HCT116 (cell line): ENCODE measurements around the gene PDE2A. TPM values are rescaled to one million over a fixed set of nuclear protein-coding genes. Genes with fewer than 3 reads are reported as not detected.

Source experiments
- ATAC-seq: fragments of 200-7000 bp; cut with Tn5 transposase; 2 replicates; pipeline ENCODE4 v1.9.1; 2020; ENCODE audit warnings: mild to moderate bottlenecking, moderate library complexity
- BruUV-seq: library from RNA; stranded (reverse); fragments of 400-500 nt; replicated peaks from 2 replicates; lab custom pipeline; 2021; lab: Mats Ljungman, UMichigan
- CTCF ChIA-PET: fragments of 300-600 bp; sonication (Branson Sonifier 250); formaldehyde crosslinking; loops from one replicate; lab custom pipeline; 2021; ENCODE audit warnings: antibody characterized with exemption; lab: Charles Lee
- POLR2A ChIA-PET: fragments of 300-600, 350-600 bp; sonication (Branson Sonifier 250); formaldehyde crosslinking; loops from one replicate; lab custom pipeline; 2021; ENCODE audit warnings: antibody characterized with exemption; lab: Charles Lee
- RAD21 ChIA-PET, 2 experiments: fragments of 300-600 bp; sonication (Branson Sonifier 250); formaldehyde crosslinking; loops; one replicate each; lab custom pipeline; 2023; ENCODE audit warnings: low total read pairs in 2 of 2; ENCODE audit not compliant: uncharacterized antibody in 2 of 2, unreplicated experiment in 2 of 2, low non-redundant PET in 1 of 2; lab: Charles Lee
- DNase-seq: peaks from one replicate; pipeline ENCODE4 v3.0.0-alpha.2; 2010; ENCODE audit warnings: low read depth, low spot score
- H2AFZ ChIP-seq: fragments of 200-600 bp; shearing (Covaris generic), sonication (generic); 2 replicates; pipeline ENCODE4 v1.6.1; 2017; ENCODE audit warnings: low read depth, mixed run types, mixed read lengths, antibody characterized with exemption, low read length; ENCODE audit not compliant: poor library complexity, severe bottlenecking
- H3K27ac ChIP-seq: 2 replicates; pipeline ENCODE4 v1.5.1; 2012; ENCODE audit warnings: low read depth, low read length
- H3K27me3 ChIP-seq: fragments of 200-600 bp; sonication (generic); 2 replicates; pipeline ENCODE4 v1.6.1; 2016; ENCODE audit warnings: mixed run types, low read length, mixed read lengths; ENCODE audit not compliant: insufficient read depth
- H3K36me3 ChIP-seq, 2 experiments: fragments of 200-500 bp in 1 of 2; fragments of 200-600 bp in 1 of 2; sonication (Bioruptor generic) in 1 of 2; sonication (generic) in 1 of 2; 2 replicates each; pipeline versions ENCODE4 v1.5.1 to v1.6.1; 2014 to 2016; ENCODE audit warnings: low read length in 2 of 2, inconsistent platforms in 1 of 2, mixed read lengths in 1 of 2, mixed run types in 1 of 2; ENCODE audit not compliant: insufficient read depth in 2 of 2, control insufficient read depth in 1 of 2
- H3K4me1 ChIP-seq, 2 experiments: fragments of 200-600 bp in 1 of 2; sonication (generic) in 1 of 2; 2 replicates each; pipeline versions ENCODE4 v1.5.1 to v1.6.1; 2012 to 2017; ENCODE audit warnings: low read length in 2 of 2, inconsistent platforms in 1 of 2, mild to moderate bottlenecking in 1 of 2, mixed read lengths in 1 of 2, mixed run types in 1 of 2, moderate library complexity in 1 of 2; ENCODE audit not compliant: insufficient read depth in 2 of 2, control insufficient read depth in 1 of 2
- H3K4me2 ChIP-seq: fragments of 200-600 bp; sonication (generic); 2 replicates; pipeline ENCODE4 v1.6.1; 2017; ENCODE audit warnings: mixed run types, low read length, mixed read lengths
- H3K4me3 ChIP-seq, 2 experiments: fragments of 200-600 bp in 1 of 2; sonication (generic) in 1 of 2; replicated peaks in 1 of 2; 2 replicates each; pipeline ENCODE4 v1.5.1; 2011 to 2016; ENCODE audit warnings: low read length in 2 of 2, control low read depth in 1 of 2, low read depth in 1 of 2, mild to moderate bottlenecking in 1 of 2, mixed read lengths in 1 of 2, mixed run types in 1 of 2
- H3K79me2 ChIP-seq: fragments of 200-600 bp; sonication (generic); 2 replicates; pipeline ENCODE4 v1.6.1; 2017; ENCODE audit warnings: mild to moderate bottlenecking, mixed run types, low read length, moderate library complexity, mixed read lengths; ENCODE audit not compliant: insufficient read depth
- H3K9ac ChIP-seq: fragments of 200-600 bp; sonication (generic); 2 replicates; pipeline ENCODE4 v1.6.1; 2016; ENCODE audit warnings: low read length, mixed read lengths
- H3K9me2 ChIP-seq: fragments of 200-600 bp; sonication (generic), shearing (Covaris generic); 2 replicates; pipeline ENCODE4 v1.6.1; 2017; ENCODE audit warnings: mixed run types, mild to moderate bottlenecking, moderate library complexity; ENCODE audit not compliant: insufficient read depth
- H3K9me3 ChIP-seq, 2 experiments: fragments of 200-500 bp in 1 of 2; fragments of 200-600 bp in 1 of 2; sonication (Bioruptor generic) in 1 of 2; sonication (generic) in 1 of 2; 2 replicates each; pipeline ENCODE4 v1.6.1; 2014 to 2017; ENCODE audit warnings: low read length in 2 of 2, mixed read lengths in 2 of 2, inconsistent platforms in 1 of 2, low read depth in 1 of 2, mild to moderate bottlenecking in 1 of 2, mixed run types in 1 of 2, moderate library complexity in 1 of 2; ENCODE audit not compliant: control insufficient read depth in 1 of 2, insufficient read depth in 1 of 2
- H4K20me1 ChIP-seq: fragments of 200-600 bp; sonication (generic), shearing (Covaris generic); 2 replicates; pipeline ENCODE4 v1.6.1; 2017; ENCODE audit warnings: mixed run types, mild to moderate bottlenecking, moderate library complexity; ENCODE audit not compliant: insufficient read depth
- ATF3 ChIP-seq: IDR thresholded peaks from 2 replicates; pipeline ENCODE4 v1.6.1; 2012
- CEBPB ChIP-seq: IDR thresholded peaks from 2 replicates; pipeline ENCODE4 v1.6.1; 2012; ENCODE audit warnings: low read depth
- CTCF ChIP-seq, 3 experiments: fragments of 200-600 bp in 1 of 3; sonication (generic) in 1 of 3; IDR thresholded peaks in 2 of 3; conservative IDR thresholded peaks in 1 of 3; 2 replicates each; pipeline ENCODE4 v1.5.1; 2012 to 2017; ENCODE audit warnings: low read depth in 2 of 3, low read length in 2 of 3, antibody characterized with exemption in 1 of 3, borderline replicate concordance in 1 of 3, control low read depth in 1 of 3, mild to moderate bottlenecking in 1 of 3, mixed read lengths in 1 of 3, mixed run types in 1 of 3, moderate library complexity in 1 of 3; ENCODE audit not compliant: insufficient read depth in 1 of 3
- EGR1 ChIP-seq: IDR thresholded peaks from 2 replicates; pipeline ENCODE4 v1.6.1; 2012; ENCODE audit warnings: low read depth
- ELF1 ChIP-seq: IDR thresholded peaks from 2 replicates; pipeline ENCODE4 v1.6.1; 2012; ENCODE audit warnings: low read depth, borderline replicate concordance
- EZH2 ChIP-seq: fragments of 200-600 bp; sonication (generic); IDR thresholded peaks from 2 replicates; pipeline ENCODE4 v1.6.1; 2017; ENCODE audit warnings: antibody characterized with exemption, mixed run types
- EZH2phosphoT487 ChIP-seq: fragments of 200-600 bp; IDR thresholded peaks from 2 replicates; pipeline ENCODE4 v1.6.1; 2018; ENCODE audit warnings: antibody characterized with exemption, borderline replicate concordance
- JUND ChIP-seq: IDR thresholded peaks from 2 replicates; pipeline ENCODE4 v1.6.1; 2012
- MAX ChIP-seq: IDR thresholded peaks from 2 replicates; pipeline ENCODE4 v1.6.1; 2012
- SIN3A ChIP-seq: IDR thresholded peaks from 2 replicates; pipeline ENCODE4 v1.6.1; 2012; ENCODE audit warnings: low read depth
- SRF ChIP-seq: IDR thresholded peaks from 2 replicates; pipeline ENCODE4 v1.6.1; 2012; ENCODE audit warnings: low read depth
- TCF7L2 ChIP-seq: IDR thresholded peaks from 2 replicates; pipeline ENCODE4 v1.7.0; 2011; ENCODE audit warnings: borderline replicate concordance, inconsistent platforms; ENCODE audit not compliant: insufficient read depth, insufficient read length; ENCODE audit errors: extremely low read depth
- YY1 ChIP-seq: IDR thresholded peaks from 2 replicates; pipeline ENCODE4 v1.6.1; 2011; ENCODE audit warnings: low read length, low read depth, moderate library complexity, mild to moderate bottlenecking; ENCODE audit not compliant: insufficient replicate concordance; ENCODE audit errors: extremely low read depth
- ZBTB33 ChIP-seq: IDR thresholded peaks from 2 replicates; pipeline ENCODE4 v1.6.1; 2011; ENCODE audit warnings: mild to moderate bottlenecking, low read length, moderate library complexity; ENCODE audit not compliant: insufficient replicate concordance; ENCODE audit errors: extremely low read depth
- ZNF274 ChIP-seq: fragments of 200-500 bp; sonication (Bioruptor generic); IDR thresholded peaks from 2 replicates; pipeline ENCODE4 v1.6.1; 2014; ENCODE audit warnings: mild to moderate bottlenecking, low read depth, low read length, inconsistent platforms
- intact Hi-C: fragments of 100-400 bp; cut with micrococcal nuclease; formaldehyde crosslinking; loops from 2 replicates; pipeline ENCODE4 v1.10.0; 2022
- total RNA-seq: library from RNA; stranded (reverse); gene quantifications from one replicate; pipeline ENCODE4 v1.2.1, GENCODE V29; 2021; ENCODE audit not compliant: unreplicated experiment

PDE2A gene
- total RNA-seq, 1 experiment from 2014 or later = 7.6 TPM

GRCh38 chr11:72621008-72621610 lies 53.1 kb downstream of the PDE2A start:
- ChIA-PET RAD21 (no interaction called here), POLR2A (no interaction called here)

More at GRCh38 chr11:72621008-72621610, 53.1 kb downstream of the PDE2A start:
- Histone ChIP-seq H3K36me3 (no peaks in the 10 kb centered on the region), H2AFZ (no peak overlapping the region), H3K4me3 (no peak overlapping the region), H3K4me1 (no peaks in the 10 kb centered on the region), H3K9ac (no peak overlapping the region), H4K20me1 (no peaks in the 10 kb centered on the region), H3K9me3 (no peaks in the 10 kb centered on the region), H3K9me2 (no peaks in the 10 kb centered on the region), H3K4me2 (no peak overlapping the region), H3K27ac (no peak overlapping the region), H3K27me3 (peaks cover 6% of the 10 kb centered on the region; the same call in 1 of the 2 replicates), H3K79me2 (no peaks in the 10 kb centered on the region)
- BruUV-seq = no TSS peak
- DNase-seq (no peak), ATAC-seq (no peak)
- intact Hi-C loops = no loop called here
- CTCF ChIA-PET = no interaction called here
- TF ChIP-seq SIN3A = no peak
- no peak for TF ChIP-seq ZNF274
- TF ChIP-seq JUND = no peak
- TF ChIP-seq EZH2phosphoT487 = no peak
- TF ChIP-seq SRF = no peak
- no peak for TF ChIP-seq ELF1
- TF ChIP-seq TCF7L2 = no peak
- TF ChIP-seq ZBTB33 = no peak
- no peak for TF ChIP-seq ATF3
- TF ChIP-seq YY1 = no peak
- no peak for TF ChIP-seq EGR1
- no peak for TF ChIP-seq MAX
- TF ChIP-seq EZH2 = no peak
- TF ChIP-seq CTCF (IDR thresholded peaks at IDR 0.05 in 2 of 3, conservative IDR thresholded peaks at IDR 0.05 in 1 of 3; ENCODE audit: borderline replicate concordance in 1 of 3, insufficient read depth in 1 of 3, low read depth in 2 of 3, low read length in 2 of 3) = no peak
- no peak for TF ChIP-seq CEBPB
